Lower lobe of right lung (tissue), 2 donors: ENCODE data around the gene MICAL2. TPM values are rescaled to one million over a fixed set of nuclear protein-coding genes. Genes with fewer than 3 reads are reported as not detected.

Source experiments
- ATAC-seq, 2 donors: fragments of 200-7000 bp; cut with Tn5 transposase; one replicate each; pipeline ENCODE4 v1.9.1; 2020 to 2022; ENCODE audit warnings: mild to moderate bottlenecking in 2 of 2, moderate library complexity in 2 of 2
- DNase-seq: peaks from one replicate; pipeline ENCODE4 v3.0.0-alpha.2; 2020
- H3K27ac ChIP-seq: fragments of 200-600 bp; one replicate; pipeline ENCODE4 v1.8.0; 2022
- H3K27me3 ChIP-seq: fragments of 200-600 bp; one replicate; pipeline ENCODE4 v1.8.0; 2022; ENCODE audit warnings: low read depth
- H3K36me3 ChIP-seq: fragments of 200-600 bp; one replicate; pipeline ENCODE4 v1.8.0; 2022; ENCODE audit warnings: mild to moderate bottlenecking
- H3K4me1 ChIP-seq: fragments of 200-600 bp; one replicate; pipeline ENCODE4 v1.8.0; 2022
- H3K4me3 ChIP-seq: fragments of 200-600 bp; one replicate; pipeline ENCODE4 v1.8.0; 2022; ENCODE audit warnings: mild to moderate bottlenecking
- H3K9me3 ChIP-seq: fragments of 200-600 bp; one replicate; pipeline ENCODE4 v1.8.0; 2022
- CTCF ChIP-seq: fragments of 200-600 bp; IDR thresholded peaks from one replicate; pipeline ENCODE4 v1.8.0; 2022; ENCODE audit warnings: antibody characterized with exemption, mild to moderate bottlenecking
- intact Hi-C: fragments of 100-400 bp; cut with DNase I; formaldehyde crosslinking; loops from one replicate; pipeline ENCODE4 v1.11.0; 2022
- total RNA-seq: library from RNA; stranded (reverse); fragmentation: NEBNext Ultra II Directional; extraction: Animal tissue kit (Norgen Biotek cat#: 25700); gene quantifications from one replicate; pipeline ENCODE4 v1.2.1, GENCODE V29; 2021
- donor health status: DM: no; HTN: yes; CAD: no; lungs with severe emphysema.

Gene MICAL2
- total RNA-seq, 1 donor from 2014 or later: 127 TPM

GRCh38 chr11:12220305-12220704, 109.9 kb downstream of the MICAL2 start:
- intact Hi-C loops: no loop called here
- Histone ChIP-seq H3K9me3 (no peaks in the 10 kb centered on the region), H3K4me1 (peaks cover 85% of the 10 kb centered on the region), H3K36me3 (peaks cover 39% of the 10 kb centered on the region), H3K27ac (no peak overlapping the region), H3K27me3 (no peaks in the 10 kb centered on the region), H3K4me3 (no peak overlapping the region)
- no peak for ATAC-seq
- no peak for TF ChIP-seq CTCF
- DNase-seq: no peak

DNA sequence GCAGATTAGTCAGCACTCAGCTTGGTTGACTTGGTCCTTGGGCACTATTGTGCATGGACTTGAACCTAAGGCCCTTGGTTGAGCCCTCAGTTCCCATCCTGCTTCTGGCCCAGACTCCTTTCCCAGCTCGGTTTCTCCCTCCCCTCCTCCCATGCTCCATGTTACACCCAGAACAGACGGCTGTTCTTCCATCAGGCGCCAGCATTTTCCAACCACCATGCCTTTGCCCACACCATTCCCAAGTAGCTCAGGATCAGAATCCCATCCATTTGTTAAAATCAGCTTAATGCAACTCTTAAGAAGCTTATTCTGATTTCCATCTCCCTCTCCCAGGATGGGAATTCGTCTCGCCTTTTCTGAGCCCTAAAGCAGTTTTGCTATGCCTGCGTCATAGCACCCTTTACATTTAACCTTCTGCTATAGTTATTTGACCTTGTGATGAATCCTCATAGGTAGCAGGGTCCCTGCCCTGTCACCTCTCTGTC, 110.7 kb downstream of the MICAL2 start:
- Histone ChIP-seq H3K27ac (peak overlapping the region; percentile 86), H3K36me3 (peaks cover 37% of the 10 kb centered on the region), H3K9me3 (no peaks in the 10 kb centered on the region), H3K4me3 (no peak overlapping the region), H3K4me1 (peaks cover 79% of the 10 kb centered on the region), H3K27me3 (no peaks in the 10 kb centered on the region)
- ATAC-seq (no peak), DNase-seq (no peak)
- intact Hi-C loops: no loop called here
- no peak for TF ChIP-seq CTCF

DNA sequence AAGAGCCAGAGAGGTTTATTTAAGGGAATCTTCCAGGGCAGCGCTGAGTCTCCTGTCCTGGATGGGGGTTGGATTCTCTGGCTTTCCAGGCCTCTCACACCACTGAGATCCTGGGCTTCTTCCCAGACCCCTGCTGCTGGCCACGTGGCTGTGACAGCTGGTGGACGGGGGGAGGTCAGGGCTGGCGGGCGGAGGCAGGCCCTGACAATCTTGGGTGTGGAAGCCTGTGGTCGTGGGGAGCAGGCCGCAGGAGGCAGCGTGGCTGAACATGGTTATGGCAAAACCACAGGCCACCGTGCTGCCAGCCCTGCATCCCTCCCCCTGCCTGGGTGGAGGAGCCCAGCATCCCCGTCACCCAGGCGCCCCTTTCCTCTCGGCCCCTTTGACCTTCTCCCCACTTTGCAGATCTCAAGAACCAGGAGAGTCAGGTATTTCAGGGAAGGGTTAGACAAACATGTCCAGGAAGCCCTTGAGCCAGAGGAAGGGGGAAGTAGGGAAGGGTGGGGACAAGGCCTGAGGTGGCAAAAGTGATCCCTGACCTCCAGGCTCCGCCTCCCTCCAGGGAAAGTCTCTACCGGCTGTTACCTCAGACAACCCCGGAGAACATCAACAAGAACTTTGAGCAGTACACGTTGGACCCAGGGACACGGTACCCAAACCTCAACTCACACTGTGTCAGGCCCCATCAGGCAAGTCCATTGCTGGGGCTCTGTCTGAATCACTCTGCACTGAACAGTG, 111.8 kb downstream of the MICAL2 start:
- no peaks in the 10 kb centered on the region for H3K27me3 ChIP-seq
- no peaks in the 10 kb centered on the region for H3K9me3 ChIP-seq
- peak; percentile 74 to 80 for ATAC-seq
- no peak overlapping the region for H3K4me3 ChIP-seq
- no peak for TF ChIP-seq CTCF
- intact Hi-C loops: no loop called here
- H3K4me1 ChIP-seq: peaks cover 68% of the 10 kb centered on the region
- DNase-seq: peak; percentile 79
- H3K36me3 ChIP-seq: peaks cover 42% of the 10 kb centered on the region
- H3K27ac ChIP-seq: peak overlapping the region; percentile 86

- intact Hi-C loops: no loop called here
- H3K27ac ChIP-seq: peak overlapping the region; percentile 86
Observed at GRCh38 chr11:12223771-12224536, 113.6 kb downstream of the MICAL2 start.

DNA sequence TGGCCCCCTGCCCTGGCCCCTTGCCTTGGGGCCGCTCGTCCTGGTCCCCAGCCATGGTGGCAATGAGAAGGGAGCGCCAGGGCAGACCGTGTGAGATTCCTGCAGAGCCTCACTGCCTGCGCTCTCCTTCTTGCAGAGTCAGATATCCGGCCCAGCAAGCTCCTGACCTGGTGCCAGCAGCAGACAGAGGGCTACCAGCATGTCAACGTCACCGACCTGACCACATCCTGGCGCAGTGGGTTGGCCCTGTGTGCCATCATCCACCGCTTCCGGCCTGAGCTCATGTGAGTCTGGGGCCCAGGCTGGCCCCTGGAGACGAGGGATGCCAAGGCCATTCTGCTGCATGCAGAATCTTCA, 114.1 kb downstream of the MICAL2 start:
- H3K27ac ChIP-seq: peak overlapping the region; percentile 86
- ATAC-seq: peak; percentile 45 to 74
- intact Hi-C loops: no loop called here
- H3K4me3 ChIP-seq: no peak overlapping the region
- DNase-seq: peak; percentile 87
- no peak for TF ChIP-seq CTCF
- H3K36me3 ChIP-seq: peaks cover 52% of the 10 kb centered on the region
- no peaks in the 10 kb centered on the region for H3K9me3 ChIP-seq
- H3K27me3 ChIP-seq: no peaks in the 10 kb centered on the region
- peaks cover 75% of the 10 kb centered on the region for H3K4me1 ChIP-seq

More at GRCh38 chr11:12223771-12224536, 113.6 kb downstream of the MICAL2 start:
- TF ChIP-seq CTCF: no peak
- Histone ChIP-seq H3K27me3 (no peaks in the 10 kb centered on the region), H3K36me3 (peaks cover 46% of the 10 kb centered on the region), H3K4me1 (peaks cover 73% of the 10 kb centered on the region), H3K4me3 (no peak overlapping the region), H3K9me3 (no peaks in the 10 kb centered on the region)
- peak; percentile 74 for ATAC-seq
- DNase-seq: no peak
